ENCODE data around the gene CD177. TPM values are rescaled to one million over a fixed set of nuclear protein-coding genes. Genes with fewer than 3 reads are reported as not detected.

CD177 gene
- total and polyA plus RNA-seq, 2 donors (not counting 3 experiments of a cell fraction or from before 2014, with no cell fraction given), result 0.18 TPM; not detected in 1

- FAIRE-seq (no peak), DNase-seq (ENCODE audit: low read depth, low spot score) (no peak)
- H3K4me1 ChIP-seq (ENCODE audit: control insufficient read depth, extremely low read depth, insufficient read depth, low read length), result no peaks in the 10 kb centered on the region
- H3K9me1 ChIP-seq (replicated peaks; ENCODE audit: control insufficient read depth, extremely low read depth, insufficient read depth, low read length), result no peaks in the 10 kb centered on the region
- ChIA-PET POLR2A (no interaction called here), CTCF (no interaction called here)
- H3K27ac ChIP-seq (ENCODE audit: insufficient read depth, low read depth, low read length), result no peak overlapping the region
- H2AFZ ChIP-seq (ENCODE audit: low read depth, low read length), result no peak overlapping the region
- H3K9ac ChIP-seq (replicated peaks; ENCODE audit: extremely low read depth, insufficient read depth, low read length), result no peak overlapping the region
- H3K79me2 ChIP-seq (ENCODE audit: control insufficient read depth, insufficient read depth, low read length), result no peaks in the 10 kb centered on the region
- no peaks in the 10 kb centered on the region for H3K27me3 ChIP-seq (ENCODE audit: control insufficient read depth in 2 of 2, insufficient read depth in 2 of 2, low read length in 2 of 2)
- H3K36me3 ChIP-seq (ENCODE audit: control insufficient read depth in 2 of 2, extremely low read depth in 1 of 2, insufficient read depth in 2 of 2, low read length in 2 of 2), result no peaks in the 10 kb centered on the region
- TF ChIP-seq CTCF (IDR thresholded peaks at IDR 0.05; ENCODE audit: extremely low read depth in 1 of 2, insufficient read depth in 1 of 2, low read depth in 1 of 2, low read length in 2 of 2) (no peak), MYC (IDR thresholded peaks at IDR 0.05; ENCODE audit: low read depth, low read length) (no peak), FOS (IDR thresholded peaks at IDR 0.05; ENCODE audit: borderline replicate concordance, insufficient read depth, low read length) (no peak), POLR2AphosphoS5 (IDR thresholded peaks at IDR 0.05; ENCODE audit: insufficient read depth, low read depth, low read length) (no peak), POLR2A (IDR thresholded peaks at IDR 0.05; ENCODE audit: low read depth, low read length) (no peak), EZH2 (IDR thresholded peaks at IDR 0.05; ENCODE audit: borderline replicate concordance, low read depth, low read length, severe bottlenecking) (no peak)
- H3K4me3 ChIP-seq (replicated peaks in 1 of 3; ENCODE audit: insufficient read depth in 1 of 3, low read depth in 1 of 3, low read length in 3 of 3), result no peak overlapping the region
- H4K20me1 ChIP-seq (replicated peaks; ENCODE audit: control insufficient read depth, extremely low read depth, insufficient read depth, low read length), result no peaks in the 10 kb centered on the region
- BruUV-seq (replicated peaks), result no TSS peak
- dilution Hi-C loops (cut with MboI; ENCODE audit: extremely low pct_ligation_motif_present, low sequenced_read_pairs), result no loop called here
- intact Hi-C loops (cut with micrococcal nuclease), result no loop called here
- H3K9me3 ChIP-seq (replicated peaks; ENCODE audit: control insufficient read depth, insufficient read depth, low read length), result no peaks in the 10 kb centered on the region
- H3K4me2 ChIP-seq (ENCODE audit: insufficient read depth, low read length), result no peak overlapping the region
Observed at GRCh38 chr19:43408043-43408442, 54.6 kb downstream of the CD177 start.

GRCh38 chr19:43409415-43409814 is 55.9 kb downstream of the CD177 start:
- intact Hi-C loops (cut with micrococcal nuclease) (no loop called here), dilution Hi-C loops (cut with MboI; ENCODE audit: extremely low pct_ligation_motif_present, low sequenced_read_pairs) (no loop called here)
- Histone ChIP-seq H3K4me2 (ENCODE audit: insufficient read depth, low read length) (no peak overlapping the region), H3K4me1 (ENCODE audit: control insufficient read depth, extremely low read depth, insufficient read depth, low read length) (no peaks in the 10 kb centered on the region), H3K79me2 (ENCODE audit: control insufficient read depth, insufficient read depth, low read length) (no peaks in the 10 kb centered on the region), H3K9me3 (replicated peaks; ENCODE audit: control insufficient read depth, insufficient read depth, low read length) (no peaks in the 10 kb centered on the region), H4K20me1 (replicated peaks; ENCODE audit: control insufficient read depth, extremely low read depth, insufficient read depth, low read length) (no peaks in the 10 kb centered on the region), H3K4me3 (replicated peaks in 1 of 3; ENCODE audit: insufficient read depth in 1 of 3, low read depth in 1 of 3, low read length in 3 of 3) (no peak overlapping the region), H2AFZ (ENCODE audit: low read depth, low read length) (no peak overlapping the region), H3K27me3 (ENCODE audit: control insufficient read depth in 2 of 2, insufficient read depth in 2 of 2, low read length in 2 of 2) (no peaks in the 10 kb centered on the region), H3K9me1 (replicated peaks; ENCODE audit: control insufficient read depth, extremely low read depth, insufficient read depth, low read length) (no peaks in the 10 kb centered on the region), H3K36me3 (ENCODE audit: control insufficient read depth in 2 of 2, extremely low read depth in 1 of 2, insufficient read depth in 2 of 2, low read length in 2 of 2) (no peaks in the 10 kb centered on the region), H3K9ac (replicated peaks; ENCODE audit: extremely low read depth, insufficient read depth, low read length) (no peak overlapping the region), H3K27ac (ENCODE audit: insufficient read depth, low read depth, low read length) (no peak overlapping the region)
- no peak for FAIRE-seq
- DNase-seq (ENCODE audit: low read depth, low spot score), result no peak
- POLR2A ChIA-PET, result no interaction called here
- no peak for TF ChIP-seq POLR2A (IDR thresholded peaks at IDR 0.05; ENCODE audit: low read depth, low read length)
- no peak for TF ChIP-seq MAX (IDR thresholded peaks at IDR 0.05; ENCODE audit: insufficient read depth, insufficient read length)
- no peak for TF ChIP-seq CTCF (IDR thresholded peaks at IDR 0.05; ENCODE audit: extremely low read depth in 1 of 2, insufficient read depth in 1 of 2, low read depth in 1 of 2, low read length in 2 of 2)
- TF ChIP-seq EZH2 (IDR thresholded peaks at IDR 0.05; ENCODE audit: borderline replicate concordance, low read depth, low read length, severe bottlenecking), result no peak
- no peak for TF ChIP-seq JUN (IDR thresholded peaks at IDR 0.05; ENCODE audit: borderline replicate concordance, insufficient read depth, insufficient read length, low read depth)
- no peak for TF ChIP-seq GATA2 (IDR thresholded peaks at IDR 0.05; ENCODE audit: insufficient read depth, insufficient read length, low read depth, low read length)
- TF ChIP-seq MYC (IDR thresholded peaks at IDR 0.05; ENCODE audit: low read depth, low read length), result no peak
- TF ChIP-seq FOS (IDR thresholded peaks at IDR 0.05; ENCODE audit: borderline replicate concordance, insufficient read depth, low read length), result no peak
- TF ChIP-seq POLR2AphosphoS5 (IDR thresholded peaks at IDR 0.05; ENCODE audit: insufficient read depth, low read depth, low read length), result no peak
- CTCF ChIA-PET, result no interaction called here
- no TSS peak for BruUV-seq (replicated peaks)
